Measurements from ENCODE around the gene AVL9. TPM values are rescaled to one million over a fixed set of nuclear protein-coding genes. Genes with fewer than 3 reads are reported as not detected.

Gene AVL9
- total and polyA plus RNA-seq, 9 of the 15 experiments (the other 6 are each of a cell fraction or from before 2014, with no cell fraction given) = 6.4 to 66.2 (median 30.1) TPM

DNA sequence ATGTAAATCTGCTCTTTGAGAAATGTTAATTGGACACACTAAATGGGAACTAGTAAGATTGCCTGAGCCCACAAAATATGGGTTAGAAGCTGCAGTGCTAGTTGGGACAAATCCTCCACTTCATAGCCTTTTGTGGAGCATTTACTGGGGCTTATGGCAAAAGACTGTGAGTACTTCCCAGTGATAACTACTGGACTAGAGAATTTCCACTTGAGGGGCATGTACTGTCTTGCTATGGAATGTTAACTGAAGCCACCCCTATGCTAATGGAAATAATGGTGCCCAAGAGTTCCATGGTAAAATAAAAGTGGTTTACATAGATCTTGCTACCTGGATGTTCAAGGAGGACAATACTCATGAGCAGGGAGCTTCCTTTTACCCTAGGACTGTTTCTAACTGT lies 29.3 kb downstream of the AVL9 start:
- DNase-seq (ENCODE audit: extremely low read depth in 1 of 4, low spot score in 3 of 4) = no peak
- in situ Hi-C loops (cut with MboI) (no loop called here), intact Hi-C loops (cut with micrococcal nuclease) (no loop called here)
- Histone ChIP-seq H3K36me3 (ENCODE audit: control insufficient read depth, insufficient read depth, low read length) (peaks cover 7% of the 10 kb centered on the region; the same call in 1 of the 3 replicates), H3K9ac (ENCODE audit: insufficient read depth in 1 of 2, low read depth in 2 of 2, low read length in 2 of 2) (no peak overlapping the region), H3K9me3 (replicated peaks; ENCODE audit: control insufficient read depth, insufficient read depth, low read depth, low read length) (peaks cover 11% of the 10 kb centered on the region), H3K4me1 (replicated peaks in 1 of 2; ENCODE audit: control insufficient read depth in 2 of 2, insufficient read depth in 2 of 2, low read length in 2 of 2) (no peaks in the 10 kb centered on the region), H3K79me2 (ENCODE audit: control insufficient read depth, insufficient read depth, low read length) (peaks cover 30% of the 10 kb centered on the region), H3K27me3 (ENCODE audit: control insufficient read depth in 2 of 2, insufficient read depth in 2 of 2, low read length in 2 of 2) (no peaks in the 10 kb centered on the region), H3K4me2 (ENCODE audit: insufficient read depth, low read length) (no peak overlapping the region), H3K9me1 (ENCODE audit: control insufficient read depth, insufficient read depth, low read length) (no peaks in the 10 kb centered on the region), H3K4me3 (no peak overlapping the region), H2AFZ (ENCODE audit: low read depth, low read length) (no peak overlapping the region), H3K27ac (ENCODE audit: extremely low read depth, low read depth, low read length) (no peak overlapping the region), H4K20me1 (replicated peaks; ENCODE audit: control insufficient read depth, insufficient read depth, low read length) (no peaks in the 10 kb centered on the region)
- POLR2A ChIA-PET = interaction anchor here (0.7 kb wide), 1 partner anchor 21 kb away, joined by 3 read pairs; no protein-coding TSS in a partner anchor
- BruUV-seq (replicated peaks) = no TSS peak
- CTCF ChIA-PET (ENCODE audit: low intra/inter-chr PET ratio) = interaction anchor here (0.6 kb wide), 2 partner anchors 16 to 1813 kb away, joined by 3 read pairs; no protein-coding TSS in a partner anchor
- TF ChIP-seq CBFA2T3 (IDR thresholded peaks at IDR 0.05) (no peak), SMARCB1 (IDR thresholded peaks at IDR 0.05; ENCODE audit: insufficient read length, low read depth) (no peak), ADNP (tag; IDR thresholded peaks at IDR 0.05) (no peak), ZNF584 (CRISPR knock-in tag; IDR thresholded peaks at IDR 0.05; ENCODE audit: low read depth) (no peak), SAFB (IDR thresholded peaks at IDR 0.05; ENCODE audit: borderline replicate concordance, low read depth, low read length) (no peak)
- TF ChIP-seq, protein P1, sequence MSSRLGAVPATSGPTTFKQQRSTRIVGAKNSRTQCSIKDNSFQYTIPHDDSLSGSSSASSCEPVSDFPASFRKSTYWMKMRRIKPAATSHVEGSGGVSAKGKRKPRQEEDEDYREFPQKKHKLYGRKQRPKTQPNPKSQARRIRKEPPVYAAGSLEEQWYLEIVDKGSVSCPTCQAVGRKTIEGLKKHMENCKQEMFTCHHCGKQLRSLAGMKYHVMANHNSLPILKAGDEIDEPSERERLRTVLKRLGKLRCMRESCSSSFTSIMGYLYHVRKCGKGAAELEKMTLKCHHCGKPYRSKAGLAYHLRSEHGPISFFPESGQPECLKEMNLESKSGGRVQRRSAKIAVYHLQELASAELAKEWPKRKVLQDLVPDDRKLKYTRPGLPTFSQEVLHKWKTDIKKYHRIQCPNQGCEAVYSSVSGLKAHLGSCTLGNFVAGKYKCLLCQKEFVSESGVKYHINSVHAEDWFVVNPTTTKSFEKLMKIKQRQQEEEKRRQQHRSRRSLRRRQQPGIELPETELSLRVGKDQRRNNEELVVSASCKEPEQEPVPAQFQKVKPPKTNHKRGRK (tag; IDR thresholded peaks at IDR 0.05) = no peak
- TF ChIP-seq, protein P2, sequence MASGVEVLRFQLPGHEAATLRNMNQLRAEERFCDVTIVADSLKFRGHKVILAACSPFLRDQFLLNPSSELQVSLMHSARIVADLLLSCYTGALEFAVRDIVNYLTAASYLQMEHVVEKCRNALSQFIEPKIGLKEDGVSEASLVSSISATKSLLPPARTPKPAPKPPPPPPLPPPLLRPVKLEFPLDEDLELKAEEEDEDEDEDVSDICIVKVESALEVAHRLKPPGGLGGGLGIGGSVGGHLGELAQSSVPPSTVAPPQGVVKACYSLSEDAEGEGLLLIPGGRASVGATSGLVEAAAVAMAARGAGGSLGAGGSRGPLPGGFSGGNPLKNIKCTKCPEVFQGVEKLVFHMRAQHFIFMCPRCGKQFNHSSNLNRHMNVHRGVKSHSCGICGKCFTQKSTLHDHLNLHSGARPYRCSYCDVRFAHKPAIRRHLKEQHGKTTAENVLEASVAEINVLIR (CRISPR knock-in tag; IDR thresholded peaks at IDR 0.05) = no peak
- FAIRE-seq = no peak
- ATAC-seq = no peak

Measured in K562 (cell line).